HEK293 (cell line): ENCODE results near the gene ACTN4.

Source experiments
- CTCF ChIP-seq: fragments of 450-650 bp; formaldehyde crosslinking; IDR thresholded peaks from 2 replicates; pipeline ENCODE4 v1.5.1; 2016; ENCODE audit warnings: missing biosample characterization, missing genetic modification characterization
- ZBTB17 ChIP-seq: fragments of 450-650 bp; formaldehyde crosslinking; IDR thresholded peaks from 2 replicates; pipeline ENCODE4 v1.5.1; 2016; ENCODE audit warnings: missing biosample characterization, missing genetic modification characterization
- ZNF19 ChIP-seq: fragments of 450-650 bp; formaldehyde crosslinking; IDR thresholded peaks from 2 replicates; pipeline ENCODE4; 2016; ENCODE audit warnings: missing biosample characterization, missing genetic modification characterization, low read depth

GRCh38 chr19:38661136-38661535 lies 13.7 kb downstream of the ACTN4 start:
- no peak for TF ChIP-seq CTCF
- TF ChIP-seq ZBTB17 (tag by site-specific recombination), result no peak
- TF ChIP-seq ZNF19 (tag by site-specific recombination), result no peak
